ENCODE measurements around the gene FAM110A.
"Not testable (repeated sequence)": the region's sequence is repeated elsewhere in the genome, so short reads cannot be mapped to it uniquely, and the experiment has no call there.

FAM110A gene

DNA sequence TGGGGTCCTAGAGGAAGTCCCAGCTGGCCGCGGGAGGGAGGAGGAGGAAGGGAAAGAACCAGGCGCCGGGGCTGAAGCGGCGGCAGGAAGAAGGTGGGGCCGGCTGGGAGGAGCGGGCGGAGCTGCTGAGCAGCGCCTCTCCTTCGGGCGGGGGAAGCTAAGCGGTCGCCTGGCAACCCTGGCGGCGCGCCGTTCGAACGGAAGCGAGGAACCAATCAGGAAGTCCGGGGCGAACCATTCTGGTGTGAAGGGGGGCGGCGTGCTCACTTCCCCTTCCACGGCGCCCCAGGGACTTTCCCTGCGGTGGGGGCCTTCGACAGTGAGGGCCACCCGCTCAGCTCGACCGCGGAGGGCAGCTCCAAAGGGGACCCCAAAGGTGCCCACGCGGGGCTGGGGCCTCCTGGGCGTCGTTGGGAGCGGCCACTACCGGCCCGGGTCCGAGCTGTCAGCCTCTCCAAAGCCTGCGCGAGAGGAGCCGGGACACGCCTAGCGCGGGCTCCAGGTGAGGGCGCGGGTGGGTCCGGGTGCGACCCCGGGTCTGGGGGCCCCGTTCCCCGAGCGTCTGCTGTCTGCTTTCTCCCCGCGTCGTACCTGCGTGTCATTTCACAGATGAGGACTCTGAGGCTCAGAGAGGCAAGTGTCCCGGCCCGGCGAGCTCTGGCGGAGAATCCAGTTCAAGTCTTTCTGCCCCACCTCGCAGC lies at the start of gene FAM110A:
TSS of gene FAM110A (plus strand) at position 266 of the 701 bp plus-strand sequence. CDS start 11,090 bp downstream, outside the sequence.
- DNase-seq (ENCODE audit: low read depth), result peak; percentile 96

DNA sequence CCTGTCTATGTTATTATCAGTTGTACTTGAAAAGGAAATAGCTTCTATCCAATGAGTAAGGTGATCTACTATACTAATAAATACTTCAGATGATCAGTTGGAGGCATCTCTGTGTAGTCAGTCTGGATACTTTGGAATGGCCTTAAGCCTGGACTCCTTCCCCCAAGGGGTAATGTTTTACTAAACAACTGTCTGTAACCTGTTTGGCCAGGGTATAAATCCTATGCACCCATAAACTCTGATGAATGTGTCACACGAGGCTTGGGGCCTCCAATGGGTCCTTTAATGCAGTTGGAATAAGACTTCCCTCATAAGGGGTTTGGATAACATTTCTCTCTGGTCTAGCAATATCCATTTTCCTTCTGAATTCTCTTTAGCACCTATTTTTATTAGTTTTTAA lies 45.7 kb upstream of the FAM110A start:
- DNase-seq (ENCODE audit: low read depth), result no peak

- DNase-seq (ENCODE audit: low read depth), result no peak
These were observed 42.5 kb upstream of the FAM110A start for GRCh38 chr20:791056-791455.

GRCh38 chr20:792248-792647 lies 41.3 kb upstream of the FAM110A start:
- DNase-seq (ENCODE audit: low read depth), result no peak

DNA sequence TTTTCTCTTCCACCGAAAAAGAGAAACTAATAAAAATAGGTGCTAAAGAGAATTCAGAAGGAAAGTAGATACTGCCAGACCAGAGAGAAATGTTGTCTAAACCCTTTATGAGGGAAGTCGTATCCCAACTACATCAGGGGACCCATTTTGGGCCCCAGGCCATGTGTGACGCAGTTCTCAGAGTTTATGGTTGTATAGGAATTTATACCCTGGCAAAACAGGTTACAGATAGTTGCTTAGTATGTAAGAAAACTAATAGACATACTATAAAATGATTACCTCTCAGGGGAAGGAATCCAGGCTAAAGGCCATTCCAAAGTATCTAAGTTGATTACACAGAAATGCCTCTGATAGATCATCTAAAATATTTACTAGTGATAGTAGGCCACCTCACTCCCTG lies 36.6 kb upstream of the FAM110A start:
- no peak for DNase-seq (ENCODE audit: low read depth)

- not testable (repeated sequence) for DNase-seq (ENCODE audit: low read depth)
These were observed 34.8 kb upstream of the FAM110A start for GRCh38 chr20:798746-799145.

GRCh38 chr20:800026-800425 lies 33.5 kb upstream of the FAM110A start:
- DNase-seq (ENCODE audit: low read depth), result not testable (repeated sequence)

- DNase-seq (ENCODE audit: low read depth), result no peak
These were observed 31.8 kb upstream of the FAM110A start for GRCh38 chr20:801678-802077.

GRCh38 chr20:805713-806112 lies 27.8 kb upstream of the FAM110A start:
- DNase-seq (ENCODE audit: low read depth), result no peak

- not testable (repeated sequence) for DNase-seq (ENCODE audit: low read depth)
These were observed 21.6 kb upstream of the FAM110A start for GRCh38 chr20:811776-812434.

- DNase-seq (ENCODE audit: low read depth), result not testable (repeated sequence)
These were observed 21.1 kb upstream of the FAM110A start for GRCh38 chr20:812435-812814.

DNA sequence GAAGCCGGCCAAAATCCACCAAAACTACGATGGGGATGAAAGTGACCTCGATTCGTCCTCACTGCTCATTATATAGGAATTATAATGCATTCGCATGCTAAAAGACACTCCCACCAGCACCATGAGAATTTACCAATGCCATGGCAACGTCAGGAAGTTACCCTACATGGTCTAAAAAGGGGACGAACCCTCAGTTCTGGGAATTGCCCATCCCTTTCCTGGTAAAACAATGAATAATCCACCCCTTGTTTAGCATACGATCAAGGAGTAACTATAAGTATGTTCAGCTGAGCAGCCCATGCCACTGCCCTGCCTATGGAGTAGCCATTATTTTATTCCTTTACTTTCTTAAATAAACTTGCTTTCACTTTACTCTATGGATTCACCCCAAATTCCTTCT lies 20.1 kb upstream of the FAM110A start:
- no peak for DNase-seq (ENCODE audit: low read depth)

DNA sequence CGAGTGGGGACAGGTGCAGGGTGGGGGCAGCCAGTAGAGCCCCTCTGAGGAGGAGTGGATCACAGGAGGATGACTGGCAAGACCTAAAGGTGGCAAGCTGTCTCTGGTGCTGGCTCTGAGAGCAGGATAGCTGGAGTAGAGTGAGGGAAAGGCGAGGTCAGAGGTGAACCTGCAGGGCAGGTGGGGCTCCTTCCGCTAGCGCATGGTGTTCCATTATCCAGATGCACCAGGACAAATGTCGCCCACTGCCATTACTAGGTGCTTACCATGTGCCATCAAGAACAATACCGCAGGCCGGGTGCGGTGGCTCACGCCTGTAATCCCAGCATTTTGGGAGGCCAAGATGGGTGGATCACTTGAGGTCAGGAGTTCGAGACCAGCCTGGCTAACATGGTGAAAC lies 18.3 kb upstream of the FAM110A start:
- DNase-seq (ENCODE audit: low read depth), result no peak

DNA sequence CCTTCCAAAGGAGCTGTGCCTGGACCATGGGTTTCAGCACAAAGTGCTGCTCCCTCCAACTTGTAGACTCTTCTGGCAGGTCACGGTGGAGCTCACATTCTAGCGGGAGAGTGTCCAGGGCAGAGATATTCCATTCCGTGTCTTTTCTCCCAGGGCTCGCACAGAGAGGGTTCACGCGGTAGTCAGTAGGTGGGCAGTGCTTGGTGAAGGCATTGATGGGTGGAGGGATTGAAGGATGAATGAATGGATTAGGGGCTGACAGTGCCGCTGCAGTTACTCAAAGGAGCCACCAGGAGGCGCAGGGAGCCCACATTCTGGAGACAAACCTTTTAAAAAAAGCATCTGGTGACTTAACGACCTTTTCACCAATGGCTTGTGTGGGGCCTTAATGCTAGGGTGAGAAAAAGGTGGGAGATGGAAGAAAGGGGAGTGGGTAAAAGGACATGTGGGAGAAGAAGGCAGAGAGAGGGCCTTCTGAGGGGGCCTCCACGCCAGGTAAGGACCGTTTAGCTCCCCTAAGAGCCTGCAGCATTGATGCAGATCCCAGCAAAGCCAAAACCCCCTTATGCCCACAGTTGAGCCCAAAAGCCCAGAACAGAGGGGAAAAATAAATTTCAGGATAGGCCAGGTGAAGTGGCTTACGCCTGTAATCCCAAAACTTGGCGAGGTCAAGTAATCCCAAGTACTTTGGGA lies 17.5 kb upstream of the FAM110A start:
- no peak for DNase-seq (ENCODE audit: low read depth)

GRCh38 chr20:818001-818664 lies 15.4 kb upstream of the FAM110A start:
- DNase-seq (ENCODE audit: low read depth), result no peak

- DNase-seq (ENCODE audit: low read depth), result no peak
These were observed 13.7 kb upstream of the FAM110A start for GRCh38 chr20:819680-820322.

DNA sequence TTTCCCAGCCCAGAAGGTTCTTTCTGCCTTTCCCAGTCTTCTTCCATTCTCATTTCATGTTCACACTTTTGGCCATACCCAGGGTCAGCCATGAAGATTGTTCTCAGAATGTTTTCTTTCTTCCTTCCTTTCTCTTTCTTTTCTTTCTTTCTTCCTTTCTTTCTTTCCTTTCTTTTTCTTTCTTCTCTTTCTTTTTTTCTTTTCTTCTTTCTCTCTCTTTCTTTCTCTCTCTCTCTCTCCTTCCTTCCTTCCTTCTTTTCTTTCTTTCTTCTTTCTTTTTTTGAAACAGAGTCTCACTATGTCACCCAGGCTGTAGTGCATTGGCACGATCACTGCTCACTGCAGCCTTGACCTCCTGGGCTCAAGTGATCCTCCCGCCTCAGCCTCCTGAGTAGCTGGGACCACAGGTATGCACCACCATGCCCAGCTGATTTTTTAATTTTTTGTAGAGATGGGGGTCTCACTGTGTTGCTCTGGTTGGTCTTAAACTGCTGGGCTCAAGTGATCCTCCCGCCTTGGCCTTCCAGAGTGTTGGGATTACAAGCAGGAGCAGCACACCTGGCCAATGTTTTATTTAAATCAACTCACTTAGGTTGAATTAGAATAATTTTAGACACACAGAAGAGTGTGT lies 13.1 kb upstream of the FAM110A start:
- DNase-seq (ENCODE audit: low read depth), result no peak

GRCh38 chr20:821046-821730 lies 12.3 kb upstream of the FAM110A start:
- DNase-seq (ENCODE audit: low read depth), result no peak

DNA sequence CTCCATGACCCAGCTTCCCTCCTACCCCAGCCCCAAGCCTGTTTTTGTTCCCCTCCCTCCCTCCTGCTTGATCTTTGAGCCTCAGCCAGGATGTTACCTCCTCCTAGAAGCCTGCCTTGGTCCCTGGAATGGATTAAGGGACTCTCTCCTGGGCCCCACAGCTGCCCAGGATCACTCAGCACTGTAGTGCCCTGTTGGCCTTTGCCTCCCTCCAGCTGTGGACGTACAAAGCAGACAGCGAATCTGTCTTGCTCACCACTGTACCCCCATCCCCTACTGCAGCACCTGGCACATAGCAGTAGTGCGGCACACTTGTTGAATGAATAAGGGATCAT lies 11.8 kb upstream of the FAM110A start:
- no peak for DNase-seq (ENCODE audit: low read depth)

GRCh38 chr20:822651-823573 lies 10.6 kb upstream of the FAM110A start:
- DNase-seq (ENCODE audit: low read depth), result no peak

Data from CMK (cell line).